Transverse colon (tissue), 4 donors: Measurements from ENCODE around the gene KCNH6. TPM values are rescaled to one million over a fixed set of nuclear protein-coding genes. Genes with fewer than 3 reads are reported as not detected.

ENCODE experiments used
- DNase-seq: peaks from one replicate; pipeline ENCODE4 v3.0.0-alpha.2; 2019
- H3K27ac ChIP-seq, 4 donors: fragments of 200-600 bp; sonication (generic); 2 replicates each; pipeline ENCODE4 v1.5.1; 2016 to 2018; ENCODE audit warnings: inconsistent platforms in 4 of 4
- H3K27me3 ChIP-seq: fragments of 200-600 bp; sonication (generic); 2 replicates; pipeline ENCODE4 v1.5.1; 2017; ENCODE audit warnings: inconsistent platforms
- H3K36me3 ChIP-seq, 4 donors: fragments of 200-600 bp; sonication (generic); 2 replicates each; pipeline ENCODE4 v1.5.1; 2017 to 2019; ENCODE audit warnings: inconsistent platforms in 4 of 4
- H3K4me1 ChIP-seq, 4 donors: fragments of 200-600 bp; sonication (generic); 2 replicates each; pipeline ENCODE4 v1.5.1; 2017 to 2020; ENCODE audit warnings: inconsistent platforms in 4 of 4
- H3K4me3 ChIP-seq, 4 donors: fragments of 200-600 bp; sonication (generic); 1 replicate in 1 of 4; 2 replicates in 3 of 4; pipeline versions ENCODE4 v1.5.1 to v1.6.1; 2017 to 2019; ENCODE audit warnings: inconsistent platforms in 4 of 4
- H3K9me3 ChIP-seq, 2 donors: fragments of 200-600 bp; sonication (generic); 2 replicates each; pipeline ENCODE4 v1.5.1; 2017 to 2019; ENCODE audit warnings: inconsistent platforms in 2 of 2
- EP300 ChIP-seq: sonication (generic); formaldehyde crosslinking; IDR thresholded peaks from one replicate; pipeline ENCODE4 v1.6.1; 2017; ENCODE audit warnings: antibody characterized with exemption, low read depth
- POLR2A ChIP-seq: fragments of 450-650 bp; IDR thresholded peaks from one replicate; pipeline ENCODE4 v1.6.1; 2016; ENCODE audit warnings: antibody characterized with exemption, mild to moderate bottlenecking, moderate library complexity
- POLR2AphosphoS5 ChIP-seq, 3 donors: sonication (generic); formaldehyde crosslinking; IDR thresholded peaks; one replicate each; pipeline ENCODE4 v1.6.1; 2016; ENCODE audit warnings: antibody characterized with exemption in 3 of 3
- WGBS, 2 donors: methylation state at CpG; one replicate each; pipeline ENCODE4 v1.1.5; 2018; ENCODE audit warnings: low coverage in 1 of 2; 5-methylcytosine and 5-hydroxymethylcytosine counted together
- in situ Hi-C, 4 donors: fragments of 200-750 bp; cut with MboI; loops; one replicate each; pipeline versions ENCODE4 v1.15.0 to v1.15.1; 2017; ENCODE audit warnings: low sequenced_read_pairs in 3 of 4, low pct_ligation_motif_present in 1 of 4, low pct_unique_long_range_greater_than_20kb in 1 of 4
- intact Hi-C: fragments of 100-400 bp; cut with DNase I; formaldehyde crosslinking; loops from one replicate; pipeline ENCODE4 v1.15.1; 2023; ENCODE audit warnings: low total_unique reads
- small RNA-seq, 4 donors: library from RNA; depleted of rRNA; stranded (forward); fragments of <200 nt; gene quantifications; one replicate each; pipeline ENCODE3, GENCODE V24; 2016
- total RNA-seq, 4 donors: library from RNA; depleted of rRNA; stranded (reverse); fragments of >200 nt; gene quantifications; one replicate each; pipeline ENCODE4 v1.1.0, GENCODE V29; 2016
- TF ChIP-seq, protein P1 (sequence below), 5 experiments: fragments of 200-600 bp in 3 of 5; fragments of 450-650 bp in 2 of 5; sonication (generic) in 3 of 5; IDR thresholded peaks; 1 replicate in 2 of 5; 2 replicates in 3 of 5; pipeline ENCODE4 v1.5.1; 2016 to 2017; ENCODE audit warnings: antibody characterized with exemption in 5 of 5, inconsistent platforms in 3 of 5, mild to moderate bottlenecking in 2 of 5, moderate library complexity in 1 of 5

Gene KCNH6
- total RNA-seq, 4 donors from 2014 or later, result 0.48 to 0.96 TPM; not detected in 2

DNA sequence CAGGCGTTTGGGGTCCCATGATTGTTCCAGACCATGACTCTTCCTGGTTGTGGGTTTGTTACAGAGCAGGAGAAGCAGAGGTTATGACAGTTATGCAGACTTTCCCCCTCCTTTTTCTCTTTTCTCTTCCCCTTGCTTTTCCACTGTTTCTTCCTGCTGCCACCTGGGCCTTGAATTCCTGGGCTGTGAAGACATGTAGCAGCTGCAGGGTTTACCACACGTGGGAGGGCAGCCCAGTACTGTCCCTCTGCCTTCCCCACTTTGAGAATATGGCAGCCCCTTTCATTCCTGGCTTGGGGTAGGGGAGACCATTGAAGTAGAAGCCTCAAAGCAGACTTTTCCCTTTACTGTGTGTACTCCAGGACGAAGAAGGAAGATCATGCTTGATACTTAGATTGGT lies 69.6 kb downstream of the KCNH6 start:
- in situ Hi-C loops, result no loop called here
- H3K9me3 ChIP-seq, result no peaks in the 10 kb centered on the region
- DNase-seq, result no peak
- TF ChIP-seq, protein P1, sequence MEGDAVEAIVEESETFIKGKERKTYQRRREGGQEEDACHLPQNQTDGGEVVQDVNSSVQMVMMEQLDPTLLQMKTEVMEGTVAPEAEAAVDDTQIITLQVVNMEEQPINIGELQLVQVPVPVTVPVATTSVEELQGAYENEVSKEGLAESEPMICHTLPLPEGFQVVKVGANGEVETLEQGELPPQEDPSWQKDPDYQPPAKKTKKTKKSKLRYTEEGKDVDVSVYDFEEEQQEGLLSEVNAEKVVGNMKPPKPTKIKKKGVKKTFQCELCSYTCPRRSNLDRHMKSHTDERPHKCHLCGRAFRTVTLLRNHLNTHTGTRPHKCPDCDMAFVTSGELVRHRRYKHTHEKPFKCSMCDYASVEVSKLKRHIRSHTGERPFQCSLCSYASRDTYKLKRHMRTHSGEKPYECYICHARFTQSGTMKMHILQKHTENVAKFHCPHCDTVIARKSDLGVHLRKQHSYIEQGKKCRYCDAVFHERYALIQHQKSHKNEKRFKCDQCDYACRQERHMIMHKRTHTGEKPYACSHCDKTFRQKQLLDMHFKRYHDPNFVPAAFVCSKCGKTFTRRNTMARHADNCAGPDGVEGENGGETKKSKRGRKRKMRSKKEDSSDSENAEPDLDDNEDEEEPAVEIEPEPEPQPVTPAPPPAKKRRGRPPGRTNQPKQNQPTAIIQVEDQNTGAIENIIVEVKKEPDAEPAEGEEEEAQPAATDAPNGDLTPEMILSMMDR (IDR thresholded peaks at IDR 0.05), result no peak
- TF ChIP-seq POLR2A (no peak), EP300 (no peak), POLR2AphosphoS5 (IDR thresholded peaks at IDR 0.05) (no peak)
- 80 to 100% methylated on average over 1 to 3 of the region's 3 CpGs for WGBS, 2 donors
- no peaks in the 10 kb centered on the region for H3K27me3 ChIP-seq
- H3K27ac ChIP-seq, result no peak overlapping the region
- H3K36me3 ChIP-seq, result peaks cover 0 to 33% (median 16%) of the 10 kb centered on the region in 4 donors
- intact Hi-C loops, result no loop called here
- no peaks in the 10 kb centered on the region for H3K4me1 ChIP-seq
- no peak overlapping the region for H3K4me3 ChIP-seq

DNA sequence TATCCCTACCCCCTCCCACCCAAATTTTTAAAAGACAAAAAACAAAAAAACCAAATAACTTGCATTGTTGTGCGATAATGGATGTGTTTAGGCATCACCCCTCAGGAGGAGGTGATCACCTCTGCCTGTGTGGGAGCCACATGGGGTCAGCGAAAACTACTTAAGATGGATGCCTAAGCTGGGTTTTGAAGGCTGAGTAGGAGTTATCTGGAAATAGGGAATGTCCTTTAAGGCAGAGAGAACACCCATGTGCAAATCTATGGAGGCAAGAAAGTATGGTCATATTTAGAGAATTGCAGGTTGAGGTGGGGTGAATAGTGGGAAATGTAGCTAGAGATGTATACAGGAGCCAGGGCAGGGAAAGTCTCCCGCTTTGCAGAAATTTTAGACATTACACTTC lies 72.0 kb downstream of the KCNH6 start:
- Histone ChIP-seq H3K4me1 (peaks cover 4 to 8% (median 4%) of the 10 kb centered on the region in 4 donors), H3K27me3 (no peaks in the 10 kb centered on the region), H3K9me3 (no peaks in the 10 kb centered on the region), H3K4me3 (no peak overlapping the region), H3K27ac (no peak overlapping the region), H3K36me3 (peaks cover 0 to 19% (median 7%) of the 10 kb centered on the region in 4 donors)
- no peak for DNase-seq
- WGBS, 2 donors, result 92 to 99% methylated on average over 2 to 3 of the region's 3 CpGs
- TF ChIP-seq POLR2AphosphoS5 (IDR thresholded peaks at IDR 0.05), result no peak
- no peak for TF ChIP-seq EP300
- TF ChIP-seq POLR2A, result no peak
- TF ChIP-seq, protein P1 (IDR thresholded peaks at IDR 0.05), result no peak
- in situ Hi-C loops (no loop called here), intact Hi-C loops (no loop called here)

Small RNA genes within 50 kb of the gene (small RNA-seq; reads per million reads assigned to genes)
- 0 reads per million in 4 donors for gene RNU6-288P

Other genes starting within 250 kb of the KCNH6 start
- gene CYB561, start 77.1 kb upstream of the KCNH6 start, total RNA-seq, result 100 to 1,000 TPM in 1 of 4 donors, 10 to 100 TPM in 3; 52.6 to 315 (median 68.5) TPM
- 10 to 100 TPM in 3 of 4 donors, 1 to 10 TPM in 1; 6.0 to 56.7 (median 28.0) TPM for gene ACE, start 46.3 kb upstream of the KCNH6 start, total RNA-seq
- 10 to 100 TPM; 29.2 to 42.9 (median 41.9) TPM for gene DCAF7, start 27.1 kb downstream of the KCNH6 start, total RNA-seq
- gene TACO1, start 77.5 kb downstream of the KCNH6 start, total RNA-seq, result 10 to 100 TPM in 3 of 4 donors, 1 to 10 TPM in 1; 4.6 to 79.7 (median 28.3) TPM
- gene MAP3K3, start 99.1 kb downstream of the KCNH6 start, total RNA-seq, result 10 to 100 TPM; 15.7 to 32.1 (median 24.7) TPM
- gene LIMD2, start 176.8 kb downstream of the KCNH6 start, total RNA-seq, result 10 to 100 TPM in 2 of 4 donors, 1 to 10 TPM in 2; 5.3 to 30.7 (median 12.2) TPM
- 10 to 100 TPM; 23.1 to 37.8 (median 33.8) TPM for gene STRADA, start 218.4 kb downstream of the KCNH6 start, total RNA-seq